WTC11 (cell line): ENCODE data around the gene SEMG2.

ENCODE experiments used
- GABPB1 ChIP-seq: sonication (generic); formaldehyde crosslinking; IDR thresholded peaks from 2 replicates; pipeline ENCODE4 v1.8.1; 2023; ENCODE audit warnings: mild to moderate bottlenecking, missing genetic modification reagents
- TF ChIP-seq, protein P1 (sequence below): fragments of 200-600 bp; IDR thresholded peaks from 2 replicates; pipeline ENCODE4 v1.8.0; 2022; ENCODE audit warnings: antibody characterized with exemption

- TF ChIP-seq, protein P1, sequence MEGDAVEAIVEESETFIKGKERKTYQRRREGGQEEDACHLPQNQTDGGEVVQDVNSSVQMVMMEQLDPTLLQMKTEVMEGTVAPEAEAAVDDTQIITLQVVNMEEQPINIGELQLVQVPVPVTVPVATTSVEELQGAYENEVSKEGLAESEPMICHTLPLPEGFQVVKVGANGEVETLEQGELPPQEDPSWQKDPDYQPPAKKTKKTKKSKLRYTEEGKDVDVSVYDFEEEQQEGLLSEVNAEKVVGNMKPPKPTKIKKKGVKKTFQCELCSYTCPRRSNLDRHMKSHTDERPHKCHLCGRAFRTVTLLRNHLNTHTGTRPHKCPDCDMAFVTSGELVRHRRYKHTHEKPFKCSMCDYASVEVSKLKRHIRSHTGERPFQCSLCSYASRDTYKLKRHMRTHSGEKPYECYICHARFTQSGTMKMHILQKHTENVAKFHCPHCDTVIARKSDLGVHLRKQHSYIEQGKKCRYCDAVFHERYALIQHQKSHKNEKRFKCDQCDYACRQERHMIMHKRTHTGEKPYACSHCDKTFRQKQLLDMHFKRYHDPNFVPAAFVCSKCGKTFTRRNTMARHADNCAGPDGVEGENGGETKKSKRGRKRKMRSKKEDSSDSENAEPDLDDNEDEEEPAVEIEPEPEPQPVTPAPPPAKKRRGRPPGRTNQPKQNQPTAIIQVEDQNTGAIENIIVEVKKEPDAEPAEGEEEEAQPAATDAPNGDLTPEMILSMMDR: no peak
- no peak for TF ChIP-seq GABPB1
Observed at GRCh38 chr20:45187693-45188092, 33.5 kb upstream of the SEMG2 start.
